ENCODE data around the gene KHNYN. TPM values are rescaled to one million over a fixed set of nuclear protein-coding genes. Genes with fewer than 3 reads are reported as not detected.

KHNYN gene
- total and polyA plus RNA-seq, 2 of the 8 experiments (the other 6 are each of a cell fraction or from before 2014, with no cell fraction given), result 7.6 to 22.3 TPM

DNA sequence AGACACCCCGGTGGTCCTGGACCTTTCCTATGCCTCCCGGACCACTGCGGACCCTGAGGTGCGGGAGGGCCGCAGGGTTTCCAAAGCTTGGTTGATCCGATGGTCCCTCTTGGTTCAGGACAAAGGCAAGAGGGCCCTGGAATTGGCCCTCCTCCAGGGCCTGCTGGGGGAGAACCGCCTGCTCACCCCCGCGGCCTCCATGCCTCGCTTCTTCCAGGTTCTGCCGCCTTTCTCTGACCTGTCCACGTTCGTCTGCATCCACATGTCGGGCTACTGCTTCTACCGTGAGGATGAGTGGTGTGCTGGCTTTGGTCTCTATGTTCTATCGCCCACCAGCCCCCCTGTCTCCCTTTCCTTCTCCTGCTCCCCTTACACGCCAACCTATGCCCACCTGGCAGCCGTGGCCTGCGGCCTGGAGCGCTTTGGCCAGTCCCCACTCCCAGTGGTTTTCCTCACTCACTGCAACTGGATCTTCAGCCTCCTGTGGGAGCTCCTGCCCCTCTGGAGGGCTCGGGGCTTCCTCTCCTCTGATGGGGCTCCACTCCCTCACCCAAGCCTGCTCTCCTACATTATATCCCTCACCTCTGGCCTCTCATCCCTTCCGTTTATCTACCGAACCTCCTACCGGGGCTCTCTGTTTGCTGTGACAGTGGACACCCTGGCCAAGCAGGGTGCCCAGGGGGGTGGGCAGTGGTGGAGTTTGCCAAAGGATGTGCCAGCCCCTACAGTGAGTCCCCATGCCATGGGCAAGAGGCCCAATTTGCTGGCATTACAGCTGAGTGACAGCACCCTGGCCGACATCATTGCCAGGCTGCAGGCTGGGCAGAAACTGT lies 14.1 kb upstream of the KHNYN start:
- Histone ChIP-seq H3K9me3 (ENCODE audit: insufficient read depth in 2 of 2, low read depth in 1 of 2, low read length in 1 of 2) (no peaks in the 10 kb centered on the region), H3K23ac (ENCODE audit: insufficient read length) (no peak overlapping the region), H2BK5ac (ENCODE audit: low read depth, low read length) (no peak overlapping the region), H4K5ac (ENCODE audit: insufficient read length, low read depth, low read length) (no peak overlapping the region), H2AFZ (ENCODE audit: low read length) (no peak overlapping the region), H3K4me1 (replicated peaks in 1 of 4; ENCODE audit: control insufficient read depth in 3 of 4, insufficient read depth in 4 of 4, low read length in 3 of 4) (no peaks in the 10 kb centered on the region), H3K9ac (replicated peaks in 1 of 4; ENCODE audit: extremely low read depth in 1 of 4, low read depth in 3 of 4, low read length in 3 of 4) (no peak overlapping the region), H2BK15ac (ENCODE audit: low read length) (no peak overlapping the region), H2BK120ac (replicated peaks; ENCODE audit: low read depth, low read length) (no peak overlapping the region), H3K36me3 (ENCODE audit: control insufficient read depth in 2 of 4, insufficient read depth in 4 of 4, low read length in 3 of 4) (peaks cover 4 to 11% (median 7%) of the 10 kb centered on the region in 4 experiments; a peak in 5 of 8 replicates), H3K14ac (ENCODE audit: insufficient read length) (no peak overlapping the region), H3K18ac (ENCODE audit: extremely low read depth, low read length) (no peak overlapping the region), H3K4me2 (ENCODE audit: insufficient read depth in 1 of 2, low read depth in 2 of 2, low read length in 2 of 2) (no peak overlapping the region), H3K27ac (ENCODE audit: low read depth, low read length) (no peak overlapping the region), H3K56ac (replicated peaks; ENCODE audit: insufficient read length, low read depth, low read length) (no peak overlapping the region), H4K91ac (replicated peaks; ENCODE audit: insufficient read length, low read length) (no peak overlapping the region), H3K79me1 (ENCODE audit: low read depth, low read length) (no peaks in the 10 kb centered on the region), H4K20me1 (replicated peaks in 1 of 2; ENCODE audit: control insufficient read depth in 1 of 2, insufficient read depth in 2 of 2, low read length in 2 of 2) (no peaks in the 10 kb centered on the region), H2AK5ac (ENCODE audit: low read depth, low read length) (no peak overlapping the region), H3K27me3 (replicated peaks in 1 of 4; ENCODE audit: control insufficient read depth in 3 of 4, extremely low read depth in 1 of 4, insufficient read depth in 3 of 4, low read length in 3 of 4) (peaks cover 0 to 6% (median 2%) of the 10 kb centered on the region in 4 experiments; a peak in 3 of 7 replicates), H3K79me2 (ENCODE audit: control insufficient read depth in 1 of 2, insufficient read depth in 2 of 2, low read length in 2 of 2) (no peaks in the 10 kb centered on the region), H3K23me2 (ENCODE audit: low read depth, low read length) (no peaks in the 10 kb centered on the region), H2BK12ac (ENCODE audit: low read depth, low read length) (no peak overlapping the region), H4K8ac (ENCODE audit: extremely low read depth, insufficient read depth, low read length) (no peak overlapping the region; the same call in 1 of the 2 replicates), H2BK20ac (ENCODE audit: low read length) (no peak overlapping the region), H3K4me3 (ENCODE audit: extremely low read depth in 1 of 4, insufficient read depth in 2 of 4, low read depth in 3 of 4, low read length in 4 of 4) (no peak overlapping the region), H3K4ac (replicated peaks; ENCODE audit: insufficient read length, low read depth, low read length) (no peak overlapping the region)
- 91% methylated on average over 25 of the region's 25 CpGs; no CpG with 5 or more reads in 1 of the 2 experiments for WGBS, 2 experiments (ENCODE audit: extremely low coverage in 1 of 2, insufficient coverage in 1 of 2, insufficient read length in 1 of 2, insufficient replicate concordance in 2 of 2, low coverage in 1 of 2, low lambda C conversion rate in 2 of 2, missing lambda C conversion rate in 1 of 2)
- DNase-seq (ENCODE audit: low read depth in 1 of 2, low spot score in 2 of 2) (no peak), FAIRE-seq (no peak)
- CTCF ChIA-PET (ENCODE audit: partially characterized antibody), result interaction anchor here (0.6 to 9.6 kb wide), 10 partner anchors 9 to 84 kb away, joined by 3 to 101 read pairs (median 18); partner anchors contain the start of genes CBLN3, KHNYN and NYNRIN
- POLR2A ChIA-PET (ENCODE audit: partially characterized antibody), result interaction anchor here (6.3 kb wide), 1 partner anchor 14 kb away, joined by 28 read pairs; the partner anchor contains the start of genes CBLN3 and KHNYN
